Sigmoid colon (tissue), 7 donors: ENCODE measurements around the gene ANO3. TPM values are rescaled to one million over a fixed set of nuclear protein-coding genes. Genes with fewer than 3 reads are reported as not detected.

ENCODE experiments used
- DNase-seq: peaks from one replicate; pipeline ENCODE4 v3.0.0-alpha.2; 2019
- H3K27ac ChIP-seq, 4 donors: fragments of 200-600 bp; sonication (generic); one replicate each; pipeline ENCODE4 v1.5.1; 2016 to 2019; ENCODE audit warnings: mild to moderate bottlenecking in 1 of 4
- H3K27me3 ChIP-seq, 3 donors: fragments of 200-600 bp; sonication (generic); one replicate each; pipeline ENCODE4 v1.5.1; 2019; ENCODE audit warnings: mild to moderate bottlenecking in 1 of 3
- H3K36me3 ChIP-seq, 4 donors: fragments of 200-600 bp; sonication (generic); one replicate each; pipeline ENCODE4 v1.5.1; 2016 to 2019
- H3K4me1 ChIP-seq, 4 donors: fragments of 200-600 bp; sonication (generic); one replicate each; pipeline ENCODE4 v1.5.1; 2017 to 2019
- H3K4me3 ChIP-seq, 4 donors: fragments of 200-600 bp; sonication (generic); one replicate each; pipeline ENCODE4 v1.5.1; 2017 to 2019; ENCODE audit warnings: mild to moderate bottlenecking in 2 of 4, moderate library complexity in 1 of 4
- H3K9me3 ChIP-seq, 4 donors: fragments of 200-600 bp in 3 of 4; sonication (generic) in 3 of 4; one replicate each; pipeline versions ENCODE4 v1.5.1 to v1.6.1; 2013 to 2019
- EP300 ChIP-seq, 4 donors: sonication (generic); formaldehyde crosslinking; IDR thresholded peaks; one replicate each; pipeline ENCODE4 v1.6.1; 2017; ENCODE audit warnings: antibody characterized with exemption in 4 of 4
- POLR2A ChIP-seq, 2 donors: fragments of 450-650 bp; IDR thresholded peaks; one replicate each; pipeline ENCODE4 v1.6.1; 2016; ENCODE audit warnings: antibody characterized with exemption in 2 of 2, mild to moderate bottlenecking in 2 of 2, moderate library complexity in 2 of 2
- POLR2AphosphoS5 ChIP-seq, 4 donors: sonication (generic); formaldehyde crosslinking; IDR thresholded peaks; one replicate each; pipeline ENCODE4 v1.6.1; 2017; ENCODE audit warnings: antibody characterized with exemption in 4 of 4
- WGBS, 2 donors: extraction: QIAGEN DNeasy Blood & Tissue Kit; methylation state at CpG; one replicate each; pipeline ENCODE4 v1.1.7; 2013; 5-methylcytosine and 5-hydroxymethylcytosine counted together
- intact Hi-C: fragments of 100-400 bp; cut with DNase I; formaldehyde crosslinking; loops from one replicate; pipeline ENCODE4 v1.15.1; 2023
- polyA plus RNA-seq, 3 donors: library from polyadenylated mRNA; stranded (reverse); fragments of 200-250 nt; gene quantifications; one replicate each; pipeline ENCODE4 v1.2.3, GENCODE V29; 2013
- total RNA-seq, 4 donors: library from RNA; depleted of rRNA; stranded (reverse); fragments of >200 nt; gene quantifications; one replicate each; pipeline ENCODE4 v1.1.0, GENCODE V29; 2016
- TF ChIP-seq, protein P1 (sequence below), 4 experiments: fragments of 450-650 bp in 3 of 4; fragments of 200-600 bp in 1 of 4; IDR thresholded peaks; one replicate each; pipeline ENCODE4 v1.5.1; 2016 to 2019; ENCODE audit warnings: antibody characterized with exemption in 4 of 4, mild to moderate bottlenecking in 3 of 4, moderate library complexity in 2 of 4
- donor health status: healthy with polysubstance abuse.
- donor health status: Bipolar disorder and iron deficiency.
- donor health status: healthy.

ANO3 gene
- total and polyA plus RNA-seq, 7 donors = 0.04 to 0.71 (median 0.33) TPM; not detected in 2

DNA sequence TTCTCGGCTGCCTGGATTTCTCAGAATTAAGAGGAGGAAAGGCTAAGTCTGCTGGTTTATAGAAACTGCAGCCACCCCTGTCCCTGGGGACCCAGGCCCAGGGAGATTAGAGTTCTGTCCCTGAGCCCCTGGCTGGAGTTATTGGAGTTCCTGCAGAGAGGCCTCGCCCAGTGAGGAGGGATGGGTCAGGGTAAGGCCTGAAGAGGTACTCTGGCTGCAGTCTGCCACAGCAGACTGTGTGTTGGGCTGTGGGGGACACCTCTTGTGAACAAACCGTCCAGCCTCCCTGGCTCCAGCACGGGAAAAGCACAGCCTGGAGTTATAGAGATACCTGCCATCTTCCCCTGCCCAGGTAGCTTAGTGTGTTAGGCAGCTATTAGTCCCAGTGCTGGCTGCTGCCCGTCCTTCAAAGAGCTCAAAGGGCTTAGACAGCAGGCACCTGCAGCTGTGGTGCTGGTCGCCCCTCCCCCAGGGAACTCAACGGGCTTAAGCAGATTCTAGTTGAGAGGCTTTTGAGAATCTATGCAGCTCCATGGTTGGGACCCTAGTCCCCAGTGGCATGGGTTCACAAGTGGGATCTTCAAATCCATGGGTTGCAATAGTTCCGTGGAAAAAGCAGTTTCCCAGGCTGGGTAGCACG, 276.7 kb downstream of the ANO3 start:
- Histone ChIP-seq H3K27me3 (no peaks in the 10 kb centered on the region), H3K27ac (no peak overlapping the region), H3K36me3 (no peaks in the 10 kb centered on the region), H3K4me1 (no peaks in the 10 kb centered on the region), H3K4me3 (no peak overlapping the region), H3K9me3 (peaks cover 0 to 2% (median 0%) of the 10 kb centered on the region in 4 donors)
- 76 to 78% methylated on average over 9 of the region's 9 CpGs for WGBS, 2 donors
- TF ChIP-seq, protein P1, sequence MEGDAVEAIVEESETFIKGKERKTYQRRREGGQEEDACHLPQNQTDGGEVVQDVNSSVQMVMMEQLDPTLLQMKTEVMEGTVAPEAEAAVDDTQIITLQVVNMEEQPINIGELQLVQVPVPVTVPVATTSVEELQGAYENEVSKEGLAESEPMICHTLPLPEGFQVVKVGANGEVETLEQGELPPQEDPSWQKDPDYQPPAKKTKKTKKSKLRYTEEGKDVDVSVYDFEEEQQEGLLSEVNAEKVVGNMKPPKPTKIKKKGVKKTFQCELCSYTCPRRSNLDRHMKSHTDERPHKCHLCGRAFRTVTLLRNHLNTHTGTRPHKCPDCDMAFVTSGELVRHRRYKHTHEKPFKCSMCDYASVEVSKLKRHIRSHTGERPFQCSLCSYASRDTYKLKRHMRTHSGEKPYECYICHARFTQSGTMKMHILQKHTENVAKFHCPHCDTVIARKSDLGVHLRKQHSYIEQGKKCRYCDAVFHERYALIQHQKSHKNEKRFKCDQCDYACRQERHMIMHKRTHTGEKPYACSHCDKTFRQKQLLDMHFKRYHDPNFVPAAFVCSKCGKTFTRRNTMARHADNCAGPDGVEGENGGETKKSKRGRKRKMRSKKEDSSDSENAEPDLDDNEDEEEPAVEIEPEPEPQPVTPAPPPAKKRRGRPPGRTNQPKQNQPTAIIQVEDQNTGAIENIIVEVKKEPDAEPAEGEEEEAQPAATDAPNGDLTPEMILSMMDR (IDR thresholded peaks at IDR 0.05) = no peak
- TF ChIP-seq POLR2A (IDR thresholded peaks at IDR 0.05) (no peak), EP300 (IDR thresholded peaks at IDR 0.05) (no peak), POLR2AphosphoS5 (IDR thresholded peaks at IDR 0.05) (no peak)
- no peak for DNase-seq
- intact Hi-C loops = no loop called here

DNA sequence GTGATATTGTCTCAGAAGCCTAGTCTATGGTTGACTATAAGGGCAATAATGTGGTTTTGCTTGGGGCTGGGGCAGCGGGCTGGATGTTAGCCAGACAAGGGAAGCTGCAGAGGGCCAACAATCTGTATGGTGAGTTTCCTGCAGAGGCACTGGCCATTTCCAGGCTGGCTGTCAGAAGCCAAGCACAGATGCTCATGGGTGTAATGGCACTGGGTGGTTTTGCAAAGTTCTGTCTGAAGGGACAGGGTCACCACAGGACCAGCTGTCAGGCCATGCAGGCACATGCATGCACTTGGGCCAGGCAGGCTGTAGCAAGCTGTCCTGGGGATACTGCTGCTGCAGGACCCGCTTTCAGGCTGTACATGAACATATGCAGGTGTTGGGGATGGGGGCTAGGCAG, 281.8 kb downstream of the ANO3 start:
- H3K27ac ChIP-seq = no peak overlapping the region
- no peaks in the 10 kb centered on the region for H3K27me3 ChIP-seq
- H3K4me1 ChIP-seq = no peaks in the 10 kb centered on the region
- 86 to 89% methylated on average over 2 of the region's 2 CpGs for WGBS, 2 donors
- TF ChIP-seq POLR2AphosphoS5 (IDR thresholded peaks at IDR 0.05) = no peak
- TF ChIP-seq EP300 (IDR thresholded peaks at IDR 0.05) = no peak
- TF ChIP-seq, protein P1 (IDR thresholded peaks at IDR 0.05) = no peak
- TF ChIP-seq POLR2A (IDR thresholded peaks at IDR 0.05) = no peak
- H3K36me3 ChIP-seq = no peaks in the 10 kb centered on the region
- no peak for DNase-seq
- peaks cover 0 to 7% (median 0%) of the 10 kb centered on the region in 4 donors for H3K9me3 ChIP-seq
- intact Hi-C loops = no loop called here
- no peak overlapping the region for H3K4me3 ChIP-seq

DNA sequence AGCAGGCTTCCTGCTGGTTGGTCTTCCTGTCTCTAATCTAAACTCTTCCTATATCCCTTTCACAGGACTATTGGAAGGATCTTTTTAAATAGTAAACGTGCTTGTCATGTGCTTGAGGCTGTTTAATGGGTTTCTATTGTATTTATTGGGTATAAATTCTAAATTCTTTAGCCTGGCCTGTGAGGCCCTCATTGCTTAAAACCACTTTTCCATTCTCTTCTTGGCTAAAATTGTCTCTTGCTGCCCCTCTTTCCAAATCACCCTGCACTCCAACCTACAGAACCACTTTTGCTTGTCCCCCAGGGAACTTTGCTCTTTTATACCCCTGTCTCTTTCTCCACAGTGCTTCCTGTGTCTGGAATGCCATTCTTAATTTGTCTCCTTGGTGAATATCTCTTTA, 286.5 kb downstream of the ANO3 start:
- Histone ChIP-seq H3K4me3 (no peak overlapping the region), H3K27me3 (no peaks in the 10 kb centered on the region), H3K4me1 (peaks cover 0 to 9% (median 2%) of the 10 kb centered on the region in 4 donors), H3K9me3 (peaks cover 0 to 7% (median 0%) of the 10 kb centered on the region in 4 donors), H3K36me3 (no peaks in the 10 kb centered on the region), H3K27ac (no peak overlapping the region)
- DNase-seq = no peak
- intact Hi-C loops = no loop called here
- TF ChIP-seq, protein P1 (IDR thresholded peaks at IDR 0.05) = no peak
- no peak for TF ChIP-seq EP300 (IDR thresholded peaks at IDR 0.05)
- WGBS, 2 donors = 25 to 35% methylated on average over 1 of the region's 1 CpG

DNA sequence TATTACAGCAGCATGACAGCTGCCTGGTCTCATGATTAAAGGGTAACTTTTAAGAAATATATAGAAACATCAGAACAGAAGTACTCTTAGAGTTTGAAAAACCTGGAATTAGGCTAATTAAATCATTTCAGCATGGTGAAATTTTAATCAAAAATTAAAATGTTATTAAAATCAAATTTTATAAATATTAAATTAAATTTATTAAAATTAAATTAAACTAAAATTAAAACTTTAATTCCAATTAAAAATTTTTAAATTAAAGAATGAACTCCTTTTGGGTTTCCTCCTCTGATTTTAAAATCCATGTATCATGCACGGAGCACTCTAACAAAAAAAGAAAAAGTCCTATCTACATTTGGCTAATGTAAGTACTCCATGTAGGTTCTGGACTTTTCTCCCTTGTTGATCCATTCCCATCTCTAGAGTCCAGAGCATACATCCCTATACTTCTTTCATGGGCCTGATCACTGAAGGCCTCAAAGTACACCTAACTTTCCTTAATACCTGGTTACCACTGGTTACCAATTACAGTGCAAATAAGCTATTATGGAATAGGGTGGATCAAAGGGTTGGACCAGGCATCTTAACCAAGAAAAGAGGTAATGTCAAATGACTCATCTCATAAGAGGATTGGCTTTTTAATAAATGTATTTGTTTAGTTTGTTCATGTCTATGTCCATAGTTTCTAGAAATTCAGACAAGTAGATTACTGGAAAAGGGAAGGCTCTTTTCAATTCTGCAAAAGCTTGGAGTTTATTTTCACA, 288.5 kb downstream of the ANO3 start:
- Histone ChIP-seq H3K4me3 (no peak overlapping the region), H3K27me3 (no peaks in the 10 kb centered on the region), H3K9me3 (no peaks in the 10 kb centered on the region), H3K4me1 (peaks cover 0 to 9% (median 2%) of the 10 kb centered on the region in 4 donors), H3K27ac (no peak overlapping the region), H3K36me3 (no peaks in the 10 kb centered on the region)
- no peak for DNase-seq
- WGBS, 2 donors = 98% methylated on average over 1 of the region's 1 CpG
- intact Hi-C loops = no loop called here
- TF ChIP-seq, protein P1 (IDR thresholded peaks at IDR 0.05) = no peak
- TF ChIP-seq POLR2AphosphoS5 (IDR thresholded peaks at IDR 0.05) (no peak), EP300 (IDR thresholded peaks at IDR 0.05) (no peak), POLR2A (IDR thresholded peaks at IDR 0.05) (no peak)
